Endodermal cell (in vitro differentiated cells): ENCODE results near the gene ICAM1. TPM values are rescaled to one million over a fixed set of nuclear protein-coding genes. Genes with fewer than 3 reads are reported as not detected.

Source experiments
- DNase-seq: peaks from one replicate; pipeline ENCODE4 v3.0.0-alpha.2; 2017
- H3K27ac ChIP-seq: 2 replicates; pipeline ENCODE4 v1.5.1; 2013; ENCODE audit warnings: mild to moderate bottlenecking, low read depth, low read length, moderate library complexity
- H3K27me3 ChIP-seq: 2 replicates; pipeline ENCODE4 v1.6.1; 2013; ENCODE audit warnings: mild to moderate bottlenecking, low read length, moderate library complexity; ENCODE audit not compliant: insufficient read depth, control insufficient read depth, poor library complexity, severe bottlenecking
- H3K36me3 ChIP-seq: 2 replicates; pipeline ENCODE4 v1.7.0; 2013; ENCODE audit warnings: mild to moderate bottlenecking, low read length, moderate library complexity; ENCODE audit not compliant: control insufficient read depth, insufficient read depth
- H3K4me1 ChIP-seq: one replicate; pipeline ENCODE4 v1.7.0; 2013; ENCODE audit warnings: low read length; ENCODE audit not compliant: control insufficient read depth, insufficient read depth
- H3K4me3 ChIP-seq: 2 replicates; pipeline ENCODE4 v1.5.1; 2013; ENCODE audit warnings: mild to moderate bottlenecking, low read length, moderate library complexity
- H3K9ac ChIP-seq: 2 replicates; pipeline ENCODE4 v1.6.1; 2013; ENCODE audit warnings: mild to moderate bottlenecking, low read length, moderate library complexity; ENCODE audit not compliant: poor library complexity, severe bottlenecking; ENCODE audit errors: extremely low read depth
- H3K9me3 ChIP-seq: 2 replicates; pipeline ENCODE4 v1.6.1; 2013; ENCODE audit warnings: mild to moderate bottlenecking, low read length, moderate library complexity; ENCODE audit not compliant: control insufficient read depth
- H3K27ac Mint-ChIP-seq: 2 replicates; pipeline ENCODE4 v1.8.0; 2020; ENCODE audit warnings: mixed read lengths
- H3K27me3 Mint-ChIP-seq: 2 replicates; pipeline ENCODE4 v1.8.0; 2021; ENCODE audit warnings: mild to moderate bottlenecking, mixed read lengths; ENCODE audit not compliant: insufficient read depth
- H3K36me3 Mint-ChIP-seq: 2 replicates; pipeline ENCODE4 v1.8.0; 2020; ENCODE audit warnings: low read depth, mixed read lengths
- H3K4me1 Mint-ChIP-seq: 2 replicates; pipeline ENCODE4 v1.8.0; 2020; ENCODE audit warnings: mixed read lengths
- H3K4me3 Mint-ChIP-seq: 2 replicates; pipeline ENCODE4 v1.8.0; 2020; ENCODE audit warnings: mild to moderate bottlenecking, moderate library complexity, mixed read lengths
- H3K9me3 Mint-ChIP-seq: 2 replicates; pipeline ENCODE4 v1.8.0; 2020; ENCODE audit warnings: mild to moderate bottlenecking, mixed read lengths
- WGBS, 2 experiments: methylation state at CpG; one replicate each; pipeline versions ENCODE4 v1.1.5 to v1.1.7; 2013; ENCODE audit warnings: missing lambda C conversion rate in 2 of 2, mixed read lengths in 1 of 2; ENCODE audit not compliant: insufficient coverage in 1 of 2, insufficient read length in 1 of 2; 5-methylcytosine and 5-hydroxymethylcytosine counted together
- total RNA-seq, 2 donors: library from RNA; stranded (reverse); fragmentation: NEBNext Ultra II Directional in 1 of 2; extraction: Animal tissue kit (Norgen Biotek cat#: 25700) in 1 of 2; gene quantifications; 2 replicates in 1 of 2; 3 replicates in 1 of 2; pipeline ENCODE4 v1.2.1, GENCODE V29; 2021
- TF ChIP-seq, protein P1 (sequence below): fragments of 200-600 bp; sonication (generic); conservative IDR thresholded peaks from 2 replicates; pipeline ENCODE4 v1.5.0; 2021; ENCODE audit warnings: antibody characterized with exemption, mild to moderate bottlenecking

Gene ICAM1
- total RNA-seq, 2 donors from 2014 or later: 1.7 to 5.2 TPM

DNA sequence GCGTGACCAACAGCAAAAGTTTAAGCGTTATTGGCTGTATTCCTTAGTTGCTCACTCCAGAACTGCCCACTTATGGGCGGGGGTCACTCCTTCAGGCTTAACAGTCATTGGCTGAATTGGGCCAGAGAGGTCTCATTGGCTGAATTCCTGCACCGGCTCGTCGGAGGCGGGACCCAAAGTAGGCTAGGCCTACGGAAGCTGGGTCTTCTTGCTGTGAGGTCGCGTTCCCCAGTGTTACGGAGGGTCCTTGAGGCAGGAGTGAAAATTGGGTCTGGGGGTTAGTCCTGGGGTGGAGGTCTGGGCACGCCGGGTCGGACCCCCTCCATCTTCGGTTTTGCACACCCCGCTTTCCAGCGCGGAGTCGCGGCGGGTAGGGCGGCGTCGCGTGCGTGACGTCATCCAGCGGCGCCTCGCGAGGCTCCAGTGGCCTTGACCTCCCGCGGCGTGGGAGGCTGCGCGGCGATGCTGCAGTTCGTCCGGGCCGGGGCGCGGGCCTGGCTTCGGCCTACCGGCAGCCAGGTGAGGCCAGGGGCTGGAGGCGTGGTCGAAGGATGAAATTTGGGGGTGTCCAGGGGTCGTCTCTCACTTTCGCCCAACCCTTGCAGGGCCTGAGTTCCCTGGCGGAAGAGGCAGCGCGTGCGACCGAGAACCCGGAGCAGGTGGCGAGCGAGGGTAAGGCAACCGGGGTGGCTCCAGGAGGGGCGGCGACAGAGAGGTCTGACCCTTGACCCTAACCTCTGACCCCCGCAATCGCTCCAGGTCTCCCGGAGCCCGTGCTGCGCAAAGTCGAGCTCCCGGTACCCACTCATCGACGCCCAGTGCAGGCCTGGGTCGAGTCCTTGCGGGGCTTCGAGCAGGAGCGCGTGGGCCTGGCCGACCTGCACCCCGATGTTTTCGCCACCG, 18.9 kb upstream of the ICAM1 start, which contains the start of gene MRPL4:
MRPL4 (plus strand) TSS at position 423 of the 903 bp plus-strand sequence; CDS start at position 463, 40 bp downstream.
- Mint-ChIP-seq H3K9me3 (no peaks in the 10 kb centered on the region), H3K36me3 (peaks cover 26% of the 10 kb centered on the region), H3K27ac (peak within 1 kb of the TSS; percentile 99), H3K4me1 (peaks cover 5% of the 10 kb centered on the region), H3K4me3 (peak within 1 kb of the TSS; percentile 95), H3K27me3 (no peaks in the 10 kb centered on the region)
- H3K27ac ChIP-seq: peak within 1 kb of the TSS; percentile 76
- H3K9ac ChIP-seq: peak within 1 kb of the TSS; percentile 83
- DNase-seq: peak; percentile 98
- no peaks in the 10 kb centered on the region for H3K4me1 ChIP-seq
- H3K9me3 ChIP-seq: no peaks in the 10 kb centered on the region
- H3K4me3 ChIP-seq: peak within 1 kb of the TSS; percentile 96
- no peaks in the 10 kb centered on the region for H3K27me3 ChIP-seq
- TF ChIP-seq, protein P1, sequence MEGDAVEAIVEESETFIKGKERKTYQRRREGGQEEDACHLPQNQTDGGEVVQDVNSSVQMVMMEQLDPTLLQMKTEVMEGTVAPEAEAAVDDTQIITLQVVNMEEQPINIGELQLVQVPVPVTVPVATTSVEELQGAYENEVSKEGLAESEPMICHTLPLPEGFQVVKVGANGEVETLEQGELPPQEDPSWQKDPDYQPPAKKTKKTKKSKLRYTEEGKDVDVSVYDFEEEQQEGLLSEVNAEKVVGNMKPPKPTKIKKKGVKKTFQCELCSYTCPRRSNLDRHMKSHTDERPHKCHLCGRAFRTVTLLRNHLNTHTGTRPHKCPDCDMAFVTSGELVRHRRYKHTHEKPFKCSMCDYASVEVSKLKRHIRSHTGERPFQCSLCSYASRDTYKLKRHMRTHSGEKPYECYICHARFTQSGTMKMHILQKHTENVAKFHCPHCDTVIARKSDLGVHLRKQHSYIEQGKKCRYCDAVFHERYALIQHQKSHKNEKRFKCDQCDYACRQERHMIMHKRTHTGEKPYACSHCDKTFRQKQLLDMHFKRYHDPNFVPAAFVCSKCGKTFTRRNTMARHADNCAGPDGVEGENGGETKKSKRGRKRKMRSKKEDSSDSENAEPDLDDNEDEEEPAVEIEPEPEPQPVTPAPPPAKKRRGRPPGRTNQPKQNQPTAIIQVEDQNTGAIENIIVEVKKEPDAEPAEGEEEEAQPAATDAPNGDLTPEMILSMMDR: peak; percentile 38
- peaks cover 23% of the 10 kb centered on the region for H3K36me3 ChIP-seq
- WGBS, 2 experiments: 1 to 2% methylated on average over 50 to 77 of the region's 77 CpGs

DNA sequence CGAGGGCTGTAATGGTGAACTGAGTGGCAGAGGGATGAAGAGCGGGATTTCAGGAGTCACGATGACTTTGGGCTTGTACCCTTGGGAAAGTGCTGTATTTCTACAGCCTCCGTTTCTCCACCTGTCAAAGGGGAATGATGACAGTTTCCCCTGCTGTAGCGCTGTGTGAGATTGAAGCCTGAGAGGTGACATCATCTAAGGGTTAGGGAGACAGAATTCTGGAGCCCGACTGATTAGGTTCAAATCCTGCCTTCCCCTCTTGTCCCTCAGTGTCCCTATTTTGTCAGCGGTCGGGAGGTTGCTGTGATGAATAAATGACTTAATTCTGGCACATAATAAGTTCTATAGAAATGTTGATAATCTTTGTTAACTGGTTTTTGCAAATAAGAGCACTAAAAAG, 18.2 kb upstream of the ICAM1 start:
- H3K27ac ChIP-seq: no peak overlapping the region
- peak overlapping the region; percentile 96 for H3K4me3 ChIP-seq
- peaks cover 33% of the 10 kb centered on the region for H3K36me3 Mint-ChIP-seq
- H3K9me3 ChIP-seq: no peaks in the 10 kb centered on the region
- TF ChIP-seq, protein P1: no peak
- no peaks in the 10 kb centered on the region for H3K27me3 ChIP-seq
- H3K9ac ChIP-seq: peak overlapping the region; percentile 83
- H3K27me3 Mint-ChIP-seq: no peaks in the 10 kb centered on the region
- DNase-seq: no peak
- H3K4me1 ChIP-seq: no peaks in the 10 kb centered on the region
- H3K4me3 Mint-ChIP-seq: peak overlapping the region; percentile 95
- H3K36me3 ChIP-seq: peaks cover 27% of the 10 kb centered on the region
- H3K27ac Mint-ChIP-seq: peak overlapping the region; percentile 99
- H3K9me3 Mint-ChIP-seq: no peaks in the 10 kb centered on the region
- WGBS, 2 experiments: 14 to 17% methylated on average over 5 to 6 of the region's 8 CpGs
- peaks cover 5% of the 10 kb centered on the region for H3K4me1 Mint-ChIP-seq

GRCh38 chr19:10254244-10254643, 16.7 kb upstream of the ICAM1 start:
- Histone ChIP-seq H3K4me1 (no peaks in the 10 kb centered on the region), H3K36me3 (peaks cover 37% of the 10 kb centered on the region), H3K27ac (no peak overlapping the region), H3K9ac (no peak overlapping the region), H3K9me3 (no peaks in the 10 kb centered on the region), H3K27me3 (no peaks in the 10 kb centered on the region), H3K4me3 (no peak overlapping the region)
- Mint-ChIP-seq H3K36me3 (peaks cover 45% of the 10 kb centered on the region), H3K4me1 (peaks cover 5% of the 10 kb centered on the region), H3K9me3 (no peaks in the 10 kb centered on the region), H3K4me3 (no peak overlapping the region), H3K27ac (no peak overlapping the region), H3K27me3 (no peaks in the 10 kb centered on the region)
- DNase-seq: peak; percentile 24
- 94 to 100% methylated on average over 3 of the region's 3 CpGs for WGBS, 2 experiments
- TF ChIP-seq, protein P1: no peak
